Neural crest cell (in vitro differentiated cells): ENCODE measurements around the gene IRF8. TPM values are rescaled to one million over a fixed set of nuclear protein-coding genes. Genes with fewer than 3 reads are reported as not detected.
"Not testable (repeated sequence)": the region's sequence is repeated elsewhere in the genome, so short reads cannot be mapped to it uniquely, and the experiment has no call there.

Source experiments
- DNase-seq: peaks from one replicate; pipeline ENCODE4 v3.0.0; 2021; ENCODE audit warnings: low read depth, mixed read lengths, low spot score
- H3K27ac Mint-ChIP-seq: one replicate; pipeline ENCODE4 v1.8.0; 2021; ENCODE audit warnings: mild to moderate bottlenecking, mixed read lengths; ENCODE audit not compliant: unreplicated experiment
- H3K27me3 Mint-ChIP-seq: 2 replicates; pipeline ENCODE4 v1.8.0; 2021; ENCODE audit warnings: low read depth, mild to moderate bottlenecking, mixed read lengths
- H3K36me3 Mint-ChIP-seq: 2 replicates; pipeline ENCODE4 v1.8.0; 2021; ENCODE audit warnings: low read depth, mild to moderate bottlenecking, mixed read lengths
- H3K4me1 Mint-ChIP-seq: 2 replicates; pipeline ENCODE4 v1.8.0; 2021; ENCODE audit warnings: mixed read lengths
- H3K4me3 Mint-ChIP-seq: one replicate; pipeline ENCODE4 v1.8.0; 2021; ENCODE audit warnings: mild to moderate bottlenecking, mixed read lengths
- H3K9me3 Mint-ChIP-seq: 2 replicates; pipeline ENCODE4 v1.8.0; 2021; ENCODE audit warnings: mixed read lengths
- total RNA-seq: library from RNA; stranded (reverse); gene quantifications from 2 replicates; pipeline ENCODE4 v1.2.1, GENCODE V29; 2021
- TF ChIP-seq, protein P1 (sequence below): fragments of 200-600 bp; sonication (generic); conservative IDR thresholded peaks from 2 replicates; pipeline ENCODE4 v1.5.0; 2021; ENCODE audit warnings: antibody characterized with exemption, mild to moderate bottlenecking

The IRF8 gene
- total RNA-seq, 1 donor from 2014 or later = 0.19 TPM

DNA sequence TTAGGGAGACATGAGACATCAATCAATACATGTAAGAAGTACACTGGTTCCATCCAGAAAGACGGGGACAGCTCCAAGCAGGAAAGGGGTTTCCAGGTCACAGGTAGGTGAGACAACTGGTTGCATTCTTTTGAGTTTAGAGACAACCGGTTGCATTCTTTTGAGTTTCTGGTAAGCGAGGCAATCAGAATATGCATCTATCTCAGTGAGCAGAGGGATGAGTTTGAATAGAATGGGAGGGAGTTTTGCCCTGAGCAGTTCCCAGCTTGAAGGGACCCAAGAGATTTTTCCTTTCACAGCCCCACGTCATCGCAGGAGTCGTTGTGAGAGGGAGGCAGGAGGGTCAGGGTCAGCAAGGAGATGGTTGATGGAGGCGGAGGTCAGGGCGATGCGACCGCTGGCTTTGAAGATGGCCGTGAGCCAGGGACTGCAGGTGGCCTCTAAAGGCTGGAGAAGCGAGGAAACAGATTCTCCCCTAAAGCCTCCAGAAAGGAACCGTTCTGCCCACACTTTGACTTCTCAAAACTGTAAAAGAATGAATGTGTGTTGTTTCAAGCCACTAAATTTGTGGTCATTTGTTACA lies 36.5 kb downstream of the IRF8 start:
- Mint-ChIP-seq H3K27ac (no peak overlapping the region), H3K27me3 (peaks cover 40% of the 10 kb centered on the region), H3K4me3 (no peak overlapping the region), H3K4me1 (no peaks in the 10 kb centered on the region), H3K36me3 (no peaks in the 10 kb centered on the region), H3K9me3 (peaks cover 4% of the 10 kb centered on the region)
- TF ChIP-seq, protein P1, sequence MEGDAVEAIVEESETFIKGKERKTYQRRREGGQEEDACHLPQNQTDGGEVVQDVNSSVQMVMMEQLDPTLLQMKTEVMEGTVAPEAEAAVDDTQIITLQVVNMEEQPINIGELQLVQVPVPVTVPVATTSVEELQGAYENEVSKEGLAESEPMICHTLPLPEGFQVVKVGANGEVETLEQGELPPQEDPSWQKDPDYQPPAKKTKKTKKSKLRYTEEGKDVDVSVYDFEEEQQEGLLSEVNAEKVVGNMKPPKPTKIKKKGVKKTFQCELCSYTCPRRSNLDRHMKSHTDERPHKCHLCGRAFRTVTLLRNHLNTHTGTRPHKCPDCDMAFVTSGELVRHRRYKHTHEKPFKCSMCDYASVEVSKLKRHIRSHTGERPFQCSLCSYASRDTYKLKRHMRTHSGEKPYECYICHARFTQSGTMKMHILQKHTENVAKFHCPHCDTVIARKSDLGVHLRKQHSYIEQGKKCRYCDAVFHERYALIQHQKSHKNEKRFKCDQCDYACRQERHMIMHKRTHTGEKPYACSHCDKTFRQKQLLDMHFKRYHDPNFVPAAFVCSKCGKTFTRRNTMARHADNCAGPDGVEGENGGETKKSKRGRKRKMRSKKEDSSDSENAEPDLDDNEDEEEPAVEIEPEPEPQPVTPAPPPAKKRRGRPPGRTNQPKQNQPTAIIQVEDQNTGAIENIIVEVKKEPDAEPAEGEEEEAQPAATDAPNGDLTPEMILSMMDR = no peak
- no peak for DNase-seq

- TF ChIP-seq, protein P1 = no peak
- Mint-ChIP-seq H3K36me3 (no peaks in the 10 kb centered on the region), H3K27me3 (peaks cover 40% of the 10 kb centered on the region), H3K27ac (no peak overlapping the region), H3K9me3 (peaks cover 4% of the 10 kb centered on the region), H3K4me3 (no peak overlapping the region), H3K4me1 (no peaks in the 10 kb centered on the region)
- no peak for DNase-seq
Measured at GRCh38 chr16:85935974-85936760, 37.2 kb downstream of the IRF8 start.

- no peaks in the 10 kb centered on the region for H3K36me3 Mint-ChIP-seq
- TF ChIP-seq, protein P1 = no peak
- DNase-seq = no peak
- peaks cover 4% of the 10 kb centered on the region for H3K9me3 Mint-ChIP-seq
- H3K27ac Mint-ChIP-seq = no peak overlapping the region
- no peak overlapping the region for H3K4me3 Mint-ChIP-seq
- H3K4me1 Mint-ChIP-seq = no peaks in the 10 kb centered on the region
- H3K27me3 Mint-ChIP-seq = peaks cover 45% of the 10 kb centered on the region
Measured at GRCh38 chr16:85936816-85937215, 37.9 kb downstream of the IRF8 start.

- Mint-ChIP-seq H3K27ac (no peak overlapping the region), H3K4me1 (peaks cover 4% of the 10 kb centered on the region), H3K9me3 (peaks cover 4% of the 10 kb centered on the region), H3K27me3 (peaks cover 53% of the 10 kb centered on the region), H3K4me3 (no peak overlapping the region), H3K36me3 (no peaks in the 10 kb centered on the region)
- no peak for DNase-seq
- TF ChIP-seq, protein P1 = no peak
Measured at GRCh38 chr16:85940214-85940613, 41.3 kb downstream of the IRF8 start.

GRCh38 chr16:85941863-85942644 lies 43.1 kb downstream of the IRF8 start:
- no peak for DNase-seq
- peaks cover 51% of the 10 kb centered on the region for H3K27me3 Mint-ChIP-seq
- peaks cover 4% of the 10 kb centered on the region for H3K9me3 Mint-ChIP-seq
- peaks cover 7% of the 10 kb centered on the region for H3K4me1 Mint-ChIP-seq
- no peaks in the 10 kb centered on the region for H3K36me3 Mint-ChIP-seq
- H3K27ac Mint-ChIP-seq = no peak overlapping the region
- no peak overlapping the region for H3K4me3 Mint-ChIP-seq
- TF ChIP-seq, protein P1 = no peak

- H3K36me3 Mint-ChIP-seq, H3K4me1 Mint-ChIP-seq, DNase-seq, H3K4me3 Mint-ChIP-seq, H3K9me3 Mint-ChIP-seq, H3K27ac Mint-ChIP-seq: not testable (repeated sequence)
- peaks cover 50% of the 10 kb centered on the region for H3K27me3 Mint-ChIP-seq
Measured at GRCh38 chr16:85942659-85943058, 43.7 kb downstream of the IRF8 start.
